ENCODE results near the gene RPS6KA1.
A peak's percentile ranks its signal among the peaks of the same experiment; 100 is the strongest.

RPS6KA1 gene

DNA sequence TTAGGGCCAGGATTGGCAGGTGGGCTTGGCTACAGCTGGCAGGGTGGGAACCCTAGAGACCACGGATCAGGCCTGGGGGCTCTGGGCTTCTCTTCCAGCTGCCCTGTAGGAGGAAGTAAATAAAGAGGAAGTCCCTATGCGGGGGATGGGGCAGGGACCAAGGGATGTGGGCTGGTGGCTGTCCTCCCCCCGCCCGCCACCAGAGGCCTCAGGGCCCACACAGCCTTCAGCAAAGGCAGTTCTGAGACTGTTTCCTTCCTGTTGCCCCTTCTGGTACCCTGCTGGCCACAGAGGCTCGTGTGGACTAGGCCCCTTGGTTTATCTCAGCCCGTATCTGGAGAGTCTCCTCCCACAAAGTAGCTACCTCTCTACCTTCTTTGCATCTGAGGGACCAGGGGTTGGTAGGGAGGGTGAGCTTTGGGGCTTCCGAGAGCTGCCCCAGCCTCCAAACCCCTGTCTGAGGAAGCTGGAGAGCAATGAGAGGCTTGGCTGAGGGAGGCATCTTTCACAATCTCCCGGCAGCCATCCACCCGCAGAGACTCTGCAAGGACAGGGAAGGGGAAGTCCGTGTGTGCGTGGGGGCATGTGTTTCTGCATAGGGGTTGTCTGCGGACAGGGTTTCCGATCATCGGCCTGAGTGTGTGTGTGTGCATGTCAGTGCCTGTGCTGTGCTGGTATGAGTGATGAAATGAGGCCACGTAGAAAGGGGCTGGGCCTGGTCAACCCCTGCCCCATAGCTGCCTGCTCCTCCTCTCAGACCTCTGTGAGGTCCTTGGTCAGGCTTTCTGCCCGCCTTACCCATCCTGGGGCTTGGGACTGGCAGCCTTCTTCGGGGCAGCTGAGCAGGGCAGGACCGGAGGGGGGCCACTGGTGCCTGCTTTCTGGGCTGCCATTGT lies 12.5 kb downstream of the RPS6KA1 start:
- TF ChIP-seq, protein P1, sequence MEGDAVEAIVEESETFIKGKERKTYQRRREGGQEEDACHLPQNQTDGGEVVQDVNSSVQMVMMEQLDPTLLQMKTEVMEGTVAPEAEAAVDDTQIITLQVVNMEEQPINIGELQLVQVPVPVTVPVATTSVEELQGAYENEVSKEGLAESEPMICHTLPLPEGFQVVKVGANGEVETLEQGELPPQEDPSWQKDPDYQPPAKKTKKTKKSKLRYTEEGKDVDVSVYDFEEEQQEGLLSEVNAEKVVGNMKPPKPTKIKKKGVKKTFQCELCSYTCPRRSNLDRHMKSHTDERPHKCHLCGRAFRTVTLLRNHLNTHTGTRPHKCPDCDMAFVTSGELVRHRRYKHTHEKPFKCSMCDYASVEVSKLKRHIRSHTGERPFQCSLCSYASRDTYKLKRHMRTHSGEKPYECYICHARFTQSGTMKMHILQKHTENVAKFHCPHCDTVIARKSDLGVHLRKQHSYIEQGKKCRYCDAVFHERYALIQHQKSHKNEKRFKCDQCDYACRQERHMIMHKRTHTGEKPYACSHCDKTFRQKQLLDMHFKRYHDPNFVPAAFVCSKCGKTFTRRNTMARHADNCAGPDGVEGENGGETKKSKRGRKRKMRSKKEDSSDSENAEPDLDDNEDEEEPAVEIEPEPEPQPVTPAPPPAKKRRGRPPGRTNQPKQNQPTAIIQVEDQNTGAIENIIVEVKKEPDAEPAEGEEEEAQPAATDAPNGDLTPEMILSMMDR (IDR thresholded peaks at IDR 0.05): peak in 1 of 2 experiments; percentile 9
- H3K4me1 ChIP-seq: peaks cover 0 to 17% (median 0%) of the 10 kb centered on the region in 4 donors
- no peak overlapping the region for H3K27ac ChIP-seq
- H3K9me3 ChIP-seq: no peaks in the 10 kb centered on the region
- no peak overlapping the region for H3K4me3 ChIP-seq
- peak; percentile 85 to 89 for DNase-seq
- peaks cover 0 to 11% of the 10 kb centered on the region in 2 donors for H3K27me3 ChIP-seq
- H3K36me3 ChIP-seq: no peaks in the 10 kb centered on the region
- intact Hi-C loops (cut with DNase I; ENCODE audit: low total_unique reads): no loop called here

DNA sequence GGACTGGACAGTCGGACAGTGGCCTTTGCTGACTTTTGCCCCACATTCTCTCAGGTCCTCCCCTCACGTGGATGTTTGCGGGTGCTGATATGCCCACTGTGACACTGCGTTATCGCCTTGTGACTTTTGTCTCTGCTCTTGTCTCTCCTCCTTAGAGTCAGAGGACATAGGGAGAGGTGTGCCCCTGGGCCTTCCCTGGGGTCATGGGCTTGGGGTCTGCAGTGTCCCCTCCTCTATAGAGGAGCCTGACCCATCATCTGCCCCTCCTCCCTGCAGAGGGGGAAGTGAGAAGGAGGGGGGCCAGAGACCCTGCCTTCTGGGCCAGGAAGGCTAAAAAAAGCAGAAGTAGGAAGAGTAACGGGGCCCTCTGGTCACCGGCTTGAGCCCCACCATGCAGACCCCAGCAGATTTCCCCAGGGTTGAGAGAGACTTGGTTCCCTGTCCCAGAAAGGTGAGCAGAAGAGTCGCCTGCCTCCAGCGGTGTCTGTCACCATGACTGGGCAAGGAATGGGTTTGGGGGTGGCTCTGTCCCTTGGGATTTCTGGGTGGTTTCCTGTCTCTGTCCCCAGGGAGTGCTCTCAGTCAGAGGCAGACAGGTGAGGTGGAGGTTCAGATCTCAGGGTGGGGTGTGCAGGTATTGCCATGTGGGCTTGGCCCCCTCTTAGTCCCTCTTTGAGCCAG lies 13.3 kb downstream of the RPS6KA1 start:
- DNase-seq: no peak
- Histone ChIP-seq H3K27me3 (peaks cover 0 to 11% of the 10 kb centered on the region in 2 donors), H3K9me3 (no peaks in the 10 kb centered on the region), H3K36me3 (no peaks in the 10 kb centered on the region), H3K27ac (no peak overlapping the region), H3K4me1 (peaks cover 0 to 17% (median 0%) of the 10 kb centered on the region in 4 donors), H3K4me3 (no peak overlapping the region)
- TF ChIP-seq, protein P1 (IDR thresholded peaks at IDR 0.05): no peak
- intact Hi-C loops (cut with DNase I; ENCODE audit: low total_unique reads): no loop called here

DNA sequence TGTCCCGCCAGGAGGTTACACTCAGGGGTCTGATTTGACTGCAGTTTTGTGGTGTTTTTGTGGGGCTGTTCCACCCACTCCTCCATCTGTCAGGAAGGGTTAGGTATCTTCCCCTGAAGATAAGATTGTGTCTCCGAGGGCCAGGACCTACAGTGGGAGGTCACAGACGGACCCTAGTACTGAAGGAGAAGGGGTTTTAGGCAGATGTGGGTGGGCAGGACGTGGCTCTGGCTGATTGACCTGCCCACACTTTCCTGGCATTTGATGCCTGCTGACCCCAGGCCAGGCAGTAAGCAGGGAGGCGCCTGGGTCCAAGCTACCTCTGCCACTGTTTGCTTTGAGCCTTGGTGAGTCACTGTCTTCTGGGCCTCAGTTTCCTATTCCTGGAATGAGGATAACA lies 13.9 kb downstream of the RPS6KA1 start:
- intact Hi-C loops (cut with DNase I; ENCODE audit: low total_unique reads): no loop called here
- H3K36me3 ChIP-seq: peaks cover 0 to 4% (median 0%) of the 10 kb centered on the region in 3 donors
- no peak overlapping the region for H3K4me3 ChIP-seq
- H3K27ac ChIP-seq: no peak overlapping the region
- no peak for DNase-seq
- no peaks in the 10 kb centered on the region for H3K9me3 ChIP-seq
- peaks cover 0 to 17% (median 0%) of the 10 kb centered on the region in 4 donors for H3K4me1 ChIP-seq
- H3K27me3 ChIP-seq: peaks cover 0 to 11% of the 10 kb centered on the region in 2 donors
- TF ChIP-seq, protein P1 (IDR thresholded peaks at IDR 0.05): no peak

DNA sequence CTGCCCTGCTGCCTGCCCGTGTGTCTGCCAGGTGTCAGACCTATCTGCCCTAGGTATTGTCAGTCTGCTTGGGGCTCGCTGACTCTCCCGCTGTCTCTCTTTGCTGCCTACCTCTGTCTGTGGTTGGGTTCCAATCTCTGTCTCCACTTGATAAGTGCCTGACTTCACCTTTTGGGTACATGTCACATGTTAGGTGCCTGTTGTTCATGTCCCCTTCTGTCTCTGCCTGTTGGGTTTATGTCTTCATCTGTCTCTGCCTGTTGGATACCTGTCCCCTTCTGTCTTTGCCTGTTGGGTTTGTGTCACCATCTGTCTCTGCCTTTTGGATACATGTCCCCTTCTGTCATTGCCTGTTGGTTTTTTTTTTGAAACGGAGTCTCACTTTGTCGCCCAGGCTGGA lies 14.6 kb downstream of the RPS6KA1 start:
- no peak for DNase-seq
- Histone ChIP-seq H3K9me3 (no peaks in the 10 kb centered on the region), H3K36me3 (peaks cover 0 to 4% (median 0%) of the 10 kb centered on the region in 3 donors), H3K27ac (no peak overlapping the region), H3K4me1 (peaks cover 0 to 17% (median 0%) of the 10 kb centered on the region in 4 donors), H3K4me3 (no peak overlapping the region), H3K27me3 (peaks cover 0 to 11% of the 10 kb centered on the region in 2 donors)
- intact Hi-C loops (cut with DNase I; ENCODE audit: low total_unique reads): no loop called here
- TF ChIP-seq, protein P1 (IDR thresholded peaks at IDR 0.05): no peak

DNA sequence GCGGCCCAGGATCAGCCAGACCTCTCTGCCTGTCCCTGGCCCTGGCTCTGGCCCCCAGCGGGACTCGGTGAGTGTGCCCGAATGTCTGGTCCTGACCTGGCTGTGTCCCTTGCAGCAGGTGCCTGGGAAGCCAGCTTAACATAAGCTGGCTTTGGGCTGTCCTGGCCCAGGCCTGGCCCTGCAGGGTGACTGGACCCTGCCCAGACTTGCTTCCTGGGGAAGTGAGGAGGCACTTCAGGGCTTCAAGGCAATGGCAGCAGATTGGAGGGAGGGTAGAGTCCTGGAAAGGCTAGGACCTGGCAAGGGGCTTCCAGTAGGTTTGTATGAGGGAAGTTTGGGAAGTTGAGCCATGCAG lies 16.4 kb downstream of the RPS6KA1 start:
- Histone ChIP-seq H3K36me3 (peaks cover 0 to 4% (median 0%) of the 10 kb centered on the region in 3 donors), H3K4me3 (peak overlapping the region in 1 of 2 donors; percentile 40), H3K27me3 (peaks cover 0 to 11% of the 10 kb centered on the region in 2 donors), H3K4me1 (peaks cover 0 to 17% (median 0%) of the 10 kb centered on the region in 4 donors), H3K9me3 (no peaks in the 10 kb centered on the region), H3K27ac (no peak overlapping the region)
- DNase-seq: no peak
- intact Hi-C loops (cut with DNase I; ENCODE audit: low total_unique reads): no loop called here
- TF ChIP-seq, protein P1 (IDR thresholded peaks at IDR 0.05): no peak
